Measurements from ENCODE around the gene TRAPPC8. TPM values are rescaled to one million over a fixed set of nuclear protein-coding genes. Genes with fewer than 3 reads are reported as not detected.

The TRAPPC8 gene
- total and polyA plus RNA-seq, 2 of the 13 experiments (the other 11 are each of a cell fraction or from before 2014, with no cell fraction given), result 34.6 to 50.8 TPM

DNA sequence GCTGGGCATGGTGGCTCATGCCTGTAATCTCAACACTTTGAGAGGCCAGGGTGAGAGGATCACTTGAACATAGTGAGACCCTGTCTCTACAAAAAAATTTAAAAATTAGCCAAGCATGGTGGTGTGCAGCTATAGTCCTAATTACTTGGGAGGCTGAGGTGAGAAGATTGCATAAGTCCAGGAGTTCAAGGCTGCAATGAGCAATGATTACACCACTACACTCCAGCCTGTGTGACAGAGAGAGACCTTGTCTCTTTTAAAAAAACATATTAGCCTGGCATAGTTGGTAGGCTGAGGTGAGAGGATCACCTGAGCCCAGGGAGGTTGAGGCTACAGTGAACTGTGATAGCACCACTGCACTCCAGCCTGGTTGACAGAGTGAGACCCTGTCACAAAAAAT lies 13.7 kb downstream of the TRAPPC8 start (continued):
- no peak for TF ChIP-seq ZNF652 (CRISPR knock-in tag; IDR thresholded peaks at IDR 0.05; ENCODE audit: borderline replicate concordance, low read depth)
- no peak for TF ChIP-seq CCDC6 (CRISPR knock-in tag; IDR thresholded peaks at IDR 0.05)
- TF ChIP-seq JUN (CRISPR knock-in tag; IDR thresholded peaks at IDR 0.05), result no peak
- TF ChIP-seq ZNF704 (CRISPR knock-in tag; IDR thresholded peaks at IDR 0.05; ENCODE audit: borderline replicate concordance), result no peak
- no peak for TF ChIP-seq ZFP90 (CRISPR knock-in tag; IDR thresholded peaks at IDR 0.05; ENCODE audit: borderline replicate concordance)
- TF ChIP-seq, protein P1, sequence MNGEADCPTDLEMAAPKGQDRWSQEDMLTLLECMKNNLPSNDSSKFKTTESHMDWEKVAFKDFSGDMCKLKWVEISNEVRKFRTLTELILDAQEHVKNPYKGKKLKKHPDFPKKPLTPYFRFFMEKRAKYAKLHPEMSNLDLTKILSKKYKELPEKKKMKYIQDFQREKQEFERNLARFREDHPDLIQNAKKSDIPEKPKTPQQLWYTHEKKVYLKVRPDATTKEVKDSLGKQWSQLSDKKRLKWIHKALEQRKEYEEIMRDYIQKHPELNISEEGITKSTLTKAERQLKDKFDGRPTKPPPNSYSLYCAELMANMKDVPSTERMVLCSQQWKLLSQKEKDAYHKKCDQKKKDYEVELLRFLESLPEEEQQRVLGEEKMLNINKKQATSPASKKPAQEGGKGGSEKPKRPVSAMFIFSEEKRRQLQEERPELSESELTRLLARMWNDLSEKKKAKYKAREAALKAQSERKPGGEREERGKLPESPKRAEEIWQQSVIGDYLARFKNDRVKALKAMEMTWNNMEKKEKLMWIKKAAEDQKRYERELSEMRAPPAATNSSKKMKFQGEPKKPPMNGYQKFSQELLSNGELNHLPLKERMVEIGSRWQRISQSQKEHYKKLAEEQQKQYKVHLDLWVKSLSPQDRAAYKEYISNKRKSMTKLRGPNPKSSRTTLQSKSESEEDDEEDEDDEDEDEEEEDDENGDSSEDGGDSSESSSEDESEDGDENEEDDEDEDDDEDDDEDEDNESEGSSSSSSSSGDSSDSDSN (CRISPR knock-in tag; IDR thresholded peaks at IDR 0.05), result no peak
- TF ChIP-seq ZNF318 (CRISPR knock-in tag; IDR thresholded peaks at IDR 0.05), result no peak
- no peak for TF ChIP-seq PLSCR1 (CRISPR knock-in tag; IDR thresholded peaks at IDR 0.05; ENCODE audit: borderline replicate concordance)
- no peak for TF ChIP-seq NCOA1 (CRISPR knock-in tag; IDR thresholded peaks at IDR 0.05)
- no peak for TF ChIP-seq ZNF501 (CRISPR knock-in tag; IDR thresholded peaks at IDR 0.05)
- no peak for TF ChIP-seq ZNF333 (CRISPR knock-in tag; IDR thresholded peaks at IDR 0.05; ENCODE audit: borderline replicate concordance)
- TF ChIP-seq ZKSCAN8 (CRISPR knock-in tag; IDR thresholded peaks at IDR 0.05; ENCODE audit: borderline replicate concordance), result no peak
- no peak for TF ChIP-seq TAF1 (CRISPR knock-in tag; IDR thresholded peaks at IDR 0.05)
- TF ChIP-seq ZNF891 (CRISPR knock-in tag; IDR thresholded peaks at IDR 0.05), result no peak
- TF ChIP-seq ZNF224 (CRISPR knock-in tag; IDR thresholded peaks at IDR 0.05), result no peak
- TF ChIP-seq ZNF607 (CRISPR knock-in tag; IDR thresholded peaks at IDR 0.05; ENCODE audit: borderline replicate concordance), result no peak
- no peak for TF ChIP-seq GATA4 (IDR thresholded peaks at IDR 0.05; ENCODE audit: borderline replicate concordance, low read depth)
- TF ChIP-seq TBX2 (CRISPR knock-in tag; IDR thresholded peaks at IDR 0.05; ENCODE audit: borderline replicate concordance), result peak; percentile 95
- no peak for TF ChIP-seq MYNN (CRISPR knock-in tag; IDR thresholded peaks at IDR 0.05; ENCODE audit: low read depth)
